Suprapubic skin (tissue), 4 donors: ENCODE results near the gene MRPL19. TPM values are rescaled to one million over a fixed set of nuclear protein-coding genes. Genes with fewer than 3 reads are reported as not detected.

Experiments used
- DNase-seq, 2 donors: peaks; one replicate each; pipeline ENCODE4 v3.0.0-alpha.2; 2019; ENCODE audit warnings: low spot score in 2 of 2
- H3K27ac ChIP-seq: fragments of 200-600 bp; sonication (generic); one replicate; pipeline ENCODE4 v1.5.1; 2019
- H3K27me3 ChIP-seq: fragments of 200-600 bp; sonication (generic); one replicate; pipeline ENCODE4 v1.5.1; 2019
- H3K36me3 ChIP-seq: fragments of 200-600 bp; sonication (generic); one replicate; pipeline ENCODE4 v1.5.1; 2019
- H3K4me1 ChIP-seq: fragments of 200-600 bp; sonication (generic); one replicate; pipeline ENCODE4 v1.5.1; 2019
- H3K4me3 ChIP-seq: fragments of 200-600 bp; sonication (generic); one replicate; pipeline ENCODE4 v1.5.1; 2019; ENCODE audit warnings: mild to moderate bottlenecking
- H3K9me3 ChIP-seq: fragments of 200-600 bp; sonication (generic); one replicate; pipeline ENCODE4 v1.5.1; 2019
- EP300 ChIP-seq: sonication (generic); formaldehyde crosslinking; IDR thresholded peaks from one replicate; pipeline ENCODE4 v1.6.1; 2017; ENCODE audit warnings: antibody characterized with exemption
- POLR2A ChIP-seq, 2 donors: fragments of 450-650 bp; IDR thresholded peaks; one replicate each; pipeline ENCODE4 v1.6.1; 2017; ENCODE audit warnings: antibody characterized with exemption in 2 of 2, mild to moderate bottlenecking in 2 of 2, moderate library complexity in 2 of 2
- POLR2AphosphoS5 ChIP-seq, 3 donors: sonication (generic); formaldehyde crosslinking; IDR thresholded peaks; one replicate each; pipeline ENCODE4 v1.6.1; 2017; ENCODE audit warnings: antibody characterized with exemption in 3 of 3
- WGBS: methylation state at CpG from one replicate; pipeline ENCODE4 v1.1.5; 2018; 5-methylcytosine and 5-hydroxymethylcytosine counted together
- total RNA-seq, 4 donors: library from RNA; depleted of rRNA; stranded (reverse); fragments of >200 nt; gene quantifications; one replicate each; pipeline ENCODE4 v1.1.0, GENCODE V29; 2016
- TF ChIP-seq, protein P1 (sequence below), 2 donors: fragments of 200-600 bp in 1 of 2; fragments of 450-650 bp in 1 of 2; sonication (generic) in 1 of 2; IDR thresholded peaks; one replicate each; pipeline ENCODE4 v1.5.1; 2016 to 2019; ENCODE audit warnings: antibody characterized with exemption in 2 of 2, mild to moderate bottlenecking in 1 of 2, moderate library complexity in 1 of 2

Gene MRPL19
- total RNA-seq, 4 donors from 2014 or later: 24.6 to 44.5 (median 27.5) TPM

DNA sequence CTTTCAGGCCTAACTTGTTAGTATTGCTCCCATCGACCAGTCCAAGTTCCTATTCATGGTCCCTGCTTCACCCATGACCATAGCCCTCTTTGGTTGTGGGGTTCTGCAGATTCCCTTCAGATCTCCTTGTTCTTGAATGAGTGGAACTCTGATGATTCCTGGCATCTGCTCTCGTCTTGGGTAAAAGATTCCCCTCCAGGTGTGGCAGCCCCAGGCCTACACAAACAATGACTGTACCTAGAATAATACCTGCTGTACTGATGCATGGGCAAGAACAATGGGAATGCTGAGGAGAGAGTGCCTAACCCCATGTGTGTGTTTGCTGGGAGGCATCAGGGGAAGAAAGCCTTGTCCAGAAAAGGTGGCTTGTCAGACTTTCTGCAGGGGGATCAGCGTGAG, 39.2 kb upstream of the MRPL19 start:
- Histone ChIP-seq H3K4me3 (no peak overlapping the region), H3K27me3 (peaks cover 17% of the 10 kb centered on the region), H3K36me3 (no peaks in the 10 kb centered on the region), H3K27ac (no peak overlapping the region), H3K9me3 (no peaks in the 10 kb centered on the region), H3K4me1 (peaks cover 10% of the 10 kb centered on the region)
- 91% methylated on average over 3 of the region's 3 CpGs for WGBS
- no peak for DNase-seq
- TF ChIP-seq, protein P1, sequence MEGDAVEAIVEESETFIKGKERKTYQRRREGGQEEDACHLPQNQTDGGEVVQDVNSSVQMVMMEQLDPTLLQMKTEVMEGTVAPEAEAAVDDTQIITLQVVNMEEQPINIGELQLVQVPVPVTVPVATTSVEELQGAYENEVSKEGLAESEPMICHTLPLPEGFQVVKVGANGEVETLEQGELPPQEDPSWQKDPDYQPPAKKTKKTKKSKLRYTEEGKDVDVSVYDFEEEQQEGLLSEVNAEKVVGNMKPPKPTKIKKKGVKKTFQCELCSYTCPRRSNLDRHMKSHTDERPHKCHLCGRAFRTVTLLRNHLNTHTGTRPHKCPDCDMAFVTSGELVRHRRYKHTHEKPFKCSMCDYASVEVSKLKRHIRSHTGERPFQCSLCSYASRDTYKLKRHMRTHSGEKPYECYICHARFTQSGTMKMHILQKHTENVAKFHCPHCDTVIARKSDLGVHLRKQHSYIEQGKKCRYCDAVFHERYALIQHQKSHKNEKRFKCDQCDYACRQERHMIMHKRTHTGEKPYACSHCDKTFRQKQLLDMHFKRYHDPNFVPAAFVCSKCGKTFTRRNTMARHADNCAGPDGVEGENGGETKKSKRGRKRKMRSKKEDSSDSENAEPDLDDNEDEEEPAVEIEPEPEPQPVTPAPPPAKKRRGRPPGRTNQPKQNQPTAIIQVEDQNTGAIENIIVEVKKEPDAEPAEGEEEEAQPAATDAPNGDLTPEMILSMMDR (IDR thresholded peaks at IDR 0.05): no peak
- TF ChIP-seq POLR2A (IDR thresholded peaks at IDR 0.05) (no peak), EP300 (no peak), POLR2AphosphoS5 (IDR thresholded peaks at IDR 0.05) (no peak)

DNA sequence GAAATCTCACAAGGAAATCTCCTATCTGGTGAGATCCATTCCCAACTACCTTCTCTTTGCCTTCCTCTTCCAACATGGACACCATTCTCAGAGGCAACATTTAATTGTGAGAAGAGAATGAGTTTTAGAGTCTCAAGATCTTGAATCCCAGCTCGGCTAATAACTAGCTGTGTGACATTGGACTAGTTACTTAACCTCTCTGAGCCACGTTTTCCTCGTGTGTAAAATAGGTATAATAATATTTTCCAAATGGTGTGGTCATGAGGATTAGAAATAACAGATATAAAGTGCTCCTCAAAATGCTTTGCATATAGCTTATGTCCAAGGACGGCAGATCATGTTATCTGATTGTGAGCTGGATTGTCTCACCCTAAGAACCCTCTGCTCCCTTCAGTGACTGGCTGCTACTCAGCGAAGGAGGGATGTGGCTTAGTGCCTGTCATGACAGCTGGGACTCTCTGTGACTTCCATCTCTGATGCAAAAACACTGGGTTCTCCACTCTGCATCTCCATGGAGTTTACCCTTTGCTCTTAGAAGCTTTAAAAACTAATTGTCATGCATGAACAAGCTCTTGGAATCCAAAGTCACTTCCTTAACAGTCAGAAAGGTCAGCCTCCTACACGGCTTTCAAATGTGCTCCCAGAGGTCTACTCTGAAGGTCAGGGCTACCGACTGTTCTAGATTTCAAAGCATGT, 38.4 kb upstream of the MRPL19 start:
- TF ChIP-seq EP300 (no peak), POLR2AphosphoS5 (IDR thresholded peaks at IDR 0.05) (no peak), POLR2A (IDR thresholded peaks at IDR 0.05) (no peak)
- TF ChIP-seq, protein P1 (IDR thresholded peaks at IDR 0.05): no peak
- Histone ChIP-seq H3K36me3 (no peaks in the 10 kb centered on the region), H3K4me1 (peaks cover 10% of the 10 kb centered on the region), H3K9me3 (no peaks in the 10 kb centered on the region), H3K4me3 (no peak overlapping the region), H3K27me3 (peaks cover 17% of the 10 kb centered on the region), H3K27ac (no peak overlapping the region)
- DNase-seq: no peak
- 71% methylated on average over 7 of the region's 7 CpGs for WGBS

DNA sequence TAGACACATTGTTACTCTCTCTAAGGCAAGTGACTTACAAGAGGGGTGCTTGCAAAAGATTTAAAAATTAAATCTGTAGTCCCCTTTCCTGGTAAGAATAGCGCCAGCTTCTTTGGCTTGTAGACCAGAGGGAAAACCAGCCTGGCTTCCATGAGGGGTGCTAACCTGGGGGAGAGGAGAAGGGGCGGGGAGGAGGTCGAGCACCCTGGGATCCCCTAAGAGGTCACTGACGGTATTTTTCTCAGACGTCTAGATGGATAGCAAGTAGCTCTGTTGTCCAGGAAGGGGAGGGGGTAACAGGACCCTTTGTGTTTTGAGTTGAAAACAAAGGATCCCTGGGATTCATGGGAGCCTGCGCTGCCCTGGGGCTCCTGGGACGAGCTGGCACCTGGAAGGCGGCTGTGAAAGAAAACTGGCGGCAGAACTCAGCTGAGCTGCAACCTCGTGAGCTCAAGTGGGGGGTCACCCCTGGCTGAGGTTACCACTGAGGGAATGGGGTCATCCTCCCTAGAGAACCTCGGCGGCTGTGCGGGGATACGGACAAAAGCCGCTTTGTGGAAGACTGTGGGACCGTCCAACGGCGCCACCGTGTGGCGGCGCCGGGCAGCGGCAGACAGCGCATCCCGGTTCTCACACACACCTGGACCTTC, 37.8 kb upstream of the MRPL19 start:
- H3K36me3 ChIP-seq: no peaks in the 10 kb centered on the region
- H3K4me3 ChIP-seq: peak overlapping the region; percentile 24
- H3K9me3 ChIP-seq: no peaks in the 10 kb centered on the region
- H3K27me3 ChIP-seq: peaks cover 17% of the 10 kb centered on the region
- no peak for DNase-seq
- no peak overlapping the region for H3K27ac ChIP-seq
- peaks cover 10% of the 10 kb centered on the region for H3K4me1 ChIP-seq
- TF ChIP-seq POLR2A (IDR thresholded peaks at IDR 0.05): no peak
- TF ChIP-seq, protein P1 (IDR thresholded peaks at IDR 0.05): peak; percentile 71 to 89
- 13% methylated on average over 24 of the region's 25 CpGs for WGBS

DNA sequence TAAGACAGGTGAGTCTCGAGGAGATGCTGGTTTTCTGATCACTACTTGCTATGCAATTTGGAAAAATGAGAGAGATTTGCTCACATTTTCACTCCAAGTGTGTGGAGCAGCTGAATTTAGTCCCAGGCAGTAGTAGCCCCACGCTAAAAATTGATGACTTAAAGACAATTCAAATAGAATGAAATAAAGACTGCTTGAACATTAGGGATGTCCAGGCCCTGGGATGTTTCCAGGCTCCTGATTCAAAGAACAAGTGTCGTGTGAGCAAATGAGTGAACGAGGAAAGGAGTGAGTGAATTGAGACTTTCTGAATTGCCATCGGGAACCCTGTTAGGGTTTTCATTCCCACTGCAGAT, 37.3 kb upstream of the MRPL19 start:
- no peaks in the 10 kb centered on the region for H3K9me3 ChIP-seq
- peaks cover 17% of the 10 kb centered on the region for H3K27me3 ChIP-seq
- no peak for TF ChIP-seq POLR2A (IDR thresholded peaks at IDR 0.05)
- TF ChIP-seq, protein P1 (IDR thresholded peaks at IDR 0.05): no peak
- 52% methylated on average over 5 of the region's 5 CpGs for WGBS
- no peak overlapping the region for H3K27ac ChIP-seq
- H3K36me3 ChIP-seq: no peaks in the 10 kb centered on the region
- H3K4me1 ChIP-seq: peaks cover 10% of the 10 kb centered on the region
- peak overlapping the region; percentile 24 for H3K4me3 ChIP-seq
- no peak for DNase-seq

DNA sequence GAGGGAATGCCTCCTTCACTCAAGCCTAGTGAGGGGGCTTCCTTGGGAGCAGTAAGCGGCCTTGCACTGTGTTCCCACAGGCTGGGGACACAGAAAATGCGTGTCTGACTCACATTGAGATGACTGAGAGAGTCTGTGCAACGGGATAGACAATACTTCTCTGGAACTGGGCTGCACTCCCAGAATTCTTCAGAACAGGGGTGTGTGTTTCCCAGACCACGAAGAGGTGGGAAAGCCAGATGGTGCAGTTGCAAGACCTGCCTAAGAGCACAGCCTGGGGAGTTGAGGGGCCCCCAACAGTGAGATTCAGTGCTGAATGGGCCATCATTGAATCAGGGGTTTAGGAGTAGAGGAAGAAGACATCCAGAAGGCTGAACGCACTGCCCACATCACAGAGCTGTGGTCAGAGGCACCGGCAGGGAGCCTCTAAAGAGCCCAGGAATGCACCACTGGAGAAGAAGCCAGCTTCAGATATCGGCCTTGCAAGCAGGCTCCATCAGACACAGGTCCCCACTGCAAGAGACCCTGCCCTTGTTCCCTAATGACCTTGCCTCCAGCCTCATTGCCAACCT, 36.6 kb upstream of the MRPL19 start:
- H3K4me3 ChIP-seq: no peak overlapping the region
- no peak overlapping the region for H3K27ac ChIP-seq
- WGBS: 71% methylated on average over 4 of the region's 7 CpGs
- peaks cover 17% of the 10 kb centered on the region for H3K27me3 ChIP-seq
- H3K4me1 ChIP-seq: peaks cover 10% of the 10 kb centered on the region
- no peaks in the 10 kb centered on the region for H3K9me3 ChIP-seq
- DNase-seq: no peak
- TF ChIP-seq, protein P1 (IDR thresholded peaks at IDR 0.05): no peak
- no peaks in the 10 kb centered on the region for H3K36me3 ChIP-seq
